CD14-positive monocyte (primary cell): ENCODE data around the gene CCDC134. TPM values are rescaled to one million over a fixed set of nuclear protein-coding genes. Genes with fewer than 3 reads are reported as not detected.
A peak's percentile ranks its signal among the peaks of the same experiment; 100 is the strongest.

Experiments used
- DNase-seq, 3 donors: peaks; one replicate each; pipeline ENCODE4 v3.0.0-alpha.2; 2011 to 2022
- H2AFZ ChIP-seq: 2 replicates; pipeline ENCODE4 v1.6.0; 2012; ENCODE audit warnings: mild to moderate bottlenecking, low read depth, low read length, inconsistent platforms; ENCODE audit not compliant: insufficient read depth, poor library complexity, severe bottlenecking
- H3K27ac ChIP-seq, 2 donors: 1 replicate in 1 of 2; 2 replicates in 1 of 2; pipeline ENCODE4 v1.5.1; 2012 to 2013; ENCODE audit warnings: low read length in 2 of 2, control low read depth in 1 of 2, inconsistent platforms in 1 of 2, low read depth in 1 of 2, mild to moderate bottlenecking in 1 of 2
- H3K27me3 ChIP-seq, 2 donors: one replicate each; pipeline versions ENCODE4 v1.6.0 to v1.6.1; 2011 to 2013; ENCODE audit warnings: low read length in 2 of 2; ENCODE audit not compliant: control insufficient read depth in 2 of 2, insufficient read depth in 2 of 2
- H3K36me3 ChIP-seq, 2 donors: replicated peaks in 1 of 2; 1 replicate in 1 of 2; 2 replicates in 1 of 2; pipeline versions ENCODE4 v1.5.1 to v1.6.1; 2012 to 2013; ENCODE audit warnings: low read length in 2 of 2, control low read depth in 1 of 2, inconsistent platforms in 1 of 2, mild to moderate bottlenecking in 1 of 2; ENCODE audit not compliant: insufficient read depth in 2 of 2, control insufficient read depth in 1 of 2
- H3K4me1 ChIP-seq, 2 donors: 1 replicate in 1 of 2; 2 replicates in 1 of 2; pipeline versions ENCODE4 v1.5.1 to v1.6.1; 2012 to 2013; ENCODE audit warnings: low read length in 2 of 2, control low read depth in 1 of 2, inconsistent platforms in 1 of 2, mild to moderate bottlenecking in 1 of 2, moderate library complexity in 1 of 2; ENCODE audit not compliant: insufficient read depth in 2 of 2, control insufficient read depth in 1 of 2
- H3K4me2 ChIP-seq: replicated peaks from 2 replicates; pipeline ENCODE3; 2012; ENCODE audit warnings: low read length, moderate library complexity, mild to moderate bottlenecking; ENCODE audit not compliant: poor library complexity, severe bottlenecking; ENCODE audit errors: extremely low read depth
- H3K4me3 ChIP-seq, 3 experiments: fragments of 200-600 bp in 1 of 3; sonication (generic) in 1 of 3; replicated peaks in 1 of 3; 1 replicate in 2 of 3; 2 replicates in 1 of 3; pipeline ENCODE4 v1.5.1; 2011 to 2013; ENCODE audit warnings: low read length in 3 of 3, mild to moderate bottlenecking in 3 of 3, control low read depth in 2 of 3, low read depth in 2 of 3, inconsistent platforms in 1 of 3, moderate library complexity in 1 of 3
- H3K79me2 ChIP-seq: 2 replicates; pipeline ENCODE4 v1.6.0; 2012; ENCODE audit warnings: mild to moderate bottlenecking, control low read depth, inconsistent platforms, low read length, moderate library complexity; ENCODE audit not compliant: insufficient read depth
- H3K9ac ChIP-seq: 2 replicates; pipeline ENCODE4 v1.6.0; 2017; ENCODE audit warnings: low read length, mild to moderate bottlenecking; ENCODE audit not compliant: insufficient read depth, poor library complexity, severe bottlenecking
- H3K9me3 ChIP-seq, 2 donors: replicated peaks in 1 of 2; 1 replicate in 1 of 2; 2 replicates in 1 of 2; pipeline versions ENCODE4 v1.5.1 to v1.6.1; 2012 to 2013; ENCODE audit warnings: low read length in 2 of 2, control low read depth in 1 of 2; ENCODE audit not compliant: control insufficient read depth in 1 of 2, insufficient read depth in 1 of 2
- H4K20me1 ChIP-seq: 2 replicates; pipeline ENCODE4 v1.6.0; 2012; ENCODE audit warnings: mild to moderate bottlenecking, low read length, control low read depth, moderate library complexity; ENCODE audit not compliant: insufficient read depth
- H3K27ac Mint-ChIP-seq, 7 donors: one replicate each; pipeline ENCODE4 v1.8.0; 2020; ENCODE audit warnings: mild to moderate bottlenecking in 7 of 7, mixed read lengths in 7 of 7, moderate library complexity in 6 of 7, inconsistent platforms in 2 of 7
- H3K27me3 Mint-ChIP-seq, 3 donors: one replicate each; pipeline ENCODE4 v1.8.0; 2021 to 2022; ENCODE audit warnings: low read depth in 3 of 3, mild to moderate bottlenecking in 3 of 3, mixed read lengths in 3 of 3, moderate library complexity in 3 of 3, inconsistent platforms in 1 of 3
- H3K36me3 Mint-ChIP-seq, 2 donors: one replicate each; pipeline ENCODE4 v1.8.0; 2020; ENCODE audit warnings: mixed read lengths in 2 of 2, inconsistent platforms in 1 of 2, mild to moderate bottlenecking in 1 of 2
- H3K4me1 Mint-ChIP-seq: one replicate; pipeline ENCODE4 v1.8.0; 2020; ENCODE audit warnings: mild to moderate bottlenecking, mixed read lengths
- H3K4me3 Mint-ChIP-seq, 2 donors: one replicate each; pipeline ENCODE4 v1.8.0; 2020; ENCODE audit warnings: mild to moderate bottlenecking in 2 of 2, mixed read lengths in 2 of 2, moderate library complexity in 1 of 2
- H3K9me3 Mint-ChIP-seq, 7 donors: one replicate each; pipeline ENCODE4 v1.8.0; 2020 to 2022; ENCODE audit warnings: mixed read lengths in 7 of 7, mild to moderate bottlenecking in 6 of 7, moderate library complexity in 6 of 7, inconsistent platforms in 2 of 7
- WGBS: methylation state at CpG from one replicate; pipeline ENCODE4 v1.1.5; 2013; ENCODE audit warnings: missing lambda C conversion rate; ENCODE audit not compliant: insufficient coverage; 5-methylcytosine and 5-hydroxymethylcytosine counted together
- intact Hi-C, 2 donors: fragments of 100-400 bp; cut with micrococcal nuclease; formaldehyde crosslinking; loops; one replicate each; pipeline versions ENCODE4 v1.15.0 to v1.15.1; 2023
- polyA plus RNA-seq, 3 donors: library from polyadenylated mRNA; depleted of rRNA in 1 of 3; unstranded in 2 of 3; stranded (reverse) in 1 of 3; fragments of 300-500 nt in 2 of 3; fragments of >200 nt in 1 of 3; fragmentation: Illumina TruSeq in 2 of 3; gene quantifications; 1 replicate in 2 of 3; 2 replicates in 1 of 3; pipeline ENCODE4 v1.2.3, GENCODE V29; 2012 to 2021
- TF ChIP-seq, protein P1 (sequence below): fragments of 200-600 bp; IDR thresholded peaks from one replicate; pipeline ENCODE4 v1.8.0; 2022; ENCODE audit warnings: antibody characterized with exemption, mild to moderate bottlenecking

CCDC134 gene
- polyA plus RNA-seq, 3 donors = 2.1 to 5.3 (median 2.4) TPM

DNA sequence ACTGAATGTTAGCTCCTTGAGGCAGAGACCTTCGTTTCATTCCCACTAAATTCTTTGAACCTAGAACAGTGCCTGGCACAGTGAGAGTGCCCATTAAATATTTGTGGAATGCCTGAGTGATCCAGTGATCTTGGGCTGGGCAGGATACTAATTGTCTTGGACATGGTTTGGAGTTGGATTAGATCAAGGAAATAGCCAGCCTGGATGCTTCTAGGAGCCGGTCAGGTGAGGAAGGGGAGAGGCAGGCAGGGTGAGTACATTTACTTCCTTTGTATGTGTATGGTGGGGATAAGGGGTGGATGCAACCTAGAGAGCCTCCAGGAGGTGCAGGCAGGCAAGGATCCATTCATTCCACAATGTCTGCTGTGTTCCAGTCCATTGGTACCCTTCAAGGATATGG lies 36.1 kb downstream of the CCDC134 start:
- no peak overlapping the region for H2AFZ ChIP-seq
- TF ChIP-seq, protein P1, sequence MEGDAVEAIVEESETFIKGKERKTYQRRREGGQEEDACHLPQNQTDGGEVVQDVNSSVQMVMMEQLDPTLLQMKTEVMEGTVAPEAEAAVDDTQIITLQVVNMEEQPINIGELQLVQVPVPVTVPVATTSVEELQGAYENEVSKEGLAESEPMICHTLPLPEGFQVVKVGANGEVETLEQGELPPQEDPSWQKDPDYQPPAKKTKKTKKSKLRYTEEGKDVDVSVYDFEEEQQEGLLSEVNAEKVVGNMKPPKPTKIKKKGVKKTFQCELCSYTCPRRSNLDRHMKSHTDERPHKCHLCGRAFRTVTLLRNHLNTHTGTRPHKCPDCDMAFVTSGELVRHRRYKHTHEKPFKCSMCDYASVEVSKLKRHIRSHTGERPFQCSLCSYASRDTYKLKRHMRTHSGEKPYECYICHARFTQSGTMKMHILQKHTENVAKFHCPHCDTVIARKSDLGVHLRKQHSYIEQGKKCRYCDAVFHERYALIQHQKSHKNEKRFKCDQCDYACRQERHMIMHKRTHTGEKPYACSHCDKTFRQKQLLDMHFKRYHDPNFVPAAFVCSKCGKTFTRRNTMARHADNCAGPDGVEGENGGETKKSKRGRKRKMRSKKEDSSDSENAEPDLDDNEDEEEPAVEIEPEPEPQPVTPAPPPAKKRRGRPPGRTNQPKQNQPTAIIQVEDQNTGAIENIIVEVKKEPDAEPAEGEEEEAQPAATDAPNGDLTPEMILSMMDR = no peak
- H3K27me3 ChIP-seq = no peaks in the 10 kb centered on the region
- peaks cover 31% of the 10 kb centered on the region for H3K4me1 Mint-ChIP-seq
- H3K27ac ChIP-seq = peak overlapping the region in 1 of 2 donors; percentile 2
- peaks cover 21 to 24% of the 10 kb centered on the region in 2 donors for H3K4me1 ChIP-seq
- intact Hi-C loops = loop anchor here in 1 of 2 donors (5.0 to 10.0 kb wide), 2 partner anchors 34 to 372 kb away; partner anchors contain the start of genes ACO2, CCDC134 and PHF5A
- H3K4me2 ChIP-seq = no peak overlapping the region
- no peak overlapping the region for H3K9ac ChIP-seq
- peaks cover 34 to 54% of the 10 kb centered on the region in 2 donors for H3K36me3 Mint-ChIP-seq
- H3K27me3 Mint-ChIP-seq = peaks cover 0 to 2% (median 0%) of the 10 kb centered on the region in 3 donors
- H3K4me3 ChIP-seq = no peak overlapping the region
- H4K20me1 ChIP-seq = peaks cover 58% of the 10 kb centered on the region
- no peak overlapping the region for H3K4me3 Mint-ChIP-seq
- H3K36me3 ChIP-seq = peaks cover 22 to 50% of the 10 kb centered on the region in 2 donors
- H3K79me2 ChIP-seq = peaks cover 78% of the 10 kb centered on the region
- no peaks in the 10 kb centered on the region for H3K9me3 Mint-ChIP-seq
- H3K27ac Mint-ChIP-seq = peak overlapping the region in 3 of 7 donors; percentile 17 to 73 (median 61)
- H3K9me3 ChIP-seq = no peaks in the 10 kb centered on the region
- no peak for DNase-seq
- 100% methylated on average over 1 of the region's 2 CpGs for WGBS

DNA sequence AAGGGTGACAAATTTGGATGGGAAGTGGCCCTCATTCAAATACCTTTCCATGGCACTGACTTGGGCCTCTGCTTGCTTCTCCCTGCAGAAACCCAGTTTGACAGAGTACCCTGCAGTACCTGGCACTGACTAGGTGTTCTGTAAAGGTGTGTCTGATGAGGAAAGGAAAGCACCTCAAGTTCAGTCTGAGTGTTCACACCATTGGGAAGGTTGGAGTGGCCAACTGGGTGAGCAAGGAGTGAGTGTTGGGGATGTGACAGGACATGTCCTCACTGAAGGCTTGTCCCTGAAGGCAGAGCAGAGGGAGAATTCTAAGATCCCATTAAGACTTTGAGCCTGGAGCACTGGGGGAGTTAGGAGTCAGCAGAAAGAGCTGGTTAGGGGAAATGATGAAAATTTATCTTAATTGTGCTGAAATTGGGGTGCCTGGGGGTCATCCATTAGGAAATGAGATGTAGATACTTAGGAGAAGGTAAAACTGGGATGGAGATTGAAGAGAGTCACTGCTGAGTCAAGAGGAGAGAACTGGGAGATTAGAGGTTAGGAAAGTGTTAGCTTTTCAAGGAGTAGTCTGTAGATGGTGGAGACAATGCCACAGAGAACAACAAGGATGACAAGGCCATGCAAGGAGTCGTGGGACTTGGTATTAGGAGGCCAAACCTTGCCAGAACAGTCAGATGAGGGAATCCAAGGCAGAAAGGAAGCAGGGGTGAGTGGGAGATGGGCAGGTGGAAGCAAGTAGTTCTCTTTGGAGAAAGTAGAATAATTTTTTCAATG lies 38.6 kb downstream of the CCDC134 start:
- peak overlapping the region in 4 of 7 donors; percentile 1 to 63 (median 20) for H3K27ac Mint-ChIP-seq
- H3K4me1 ChIP-seq = peaks cover 8 to 9% of the 10 kb centered on the region in 2 donors
- no peak overlapping the region for H2AFZ ChIP-seq
- H3K9me3 ChIP-seq = no peaks in the 10 kb centered on the region
- no peaks in the 10 kb centered on the region for H3K9me3 Mint-ChIP-seq
- H3K36me3 Mint-ChIP-seq = peaks cover 44 to 63% of the 10 kb centered on the region in 2 donors
- H3K4me2 ChIP-seq = no peak overlapping the region
- no peak overlapping the region for H3K4me3 Mint-ChIP-seq
- H3K4me1 Mint-ChIP-seq = peaks cover 21% of the 10 kb centered on the region
- no peak for DNase-seq
- no peak overlapping the region for H3K9ac ChIP-seq
- no peaks in the 10 kb centered on the region for H3K27me3 ChIP-seq
- 82% methylated on average over 1 of the region's 1 CpG for WGBS
- no peak overlapping the region for H3K4me3 ChIP-seq
- H3K36me3 ChIP-seq = peaks cover 25 to 69% of the 10 kb centered on the region in 2 donors
- intact Hi-C loops = loop anchor here in 1 of 2 donors (5.0 to 10.0 kb wide), 2 partner anchors 37 to 374 kb away; partner anchors contain the start of genes ACO2, CCDC134 and PHF5A
- H3K27me3 Mint-ChIP-seq = peaks cover 0 to 2% (median 0%) of the 10 kb centered on the region in 3 donors
- H3K79me2 ChIP-seq = peaks cover 93% of the 10 kb centered on the region
- TF ChIP-seq, protein P1 = no peak
- peaks cover 81% of the 10 kb centered on the region for H4K20me1 ChIP-seq
- H3K27ac ChIP-seq = peak overlapping the region in 1 of 2 donors; percentile 21
